Fibroblast of skin of left quadriceps (primary cell): ENCODE measurements around the gene RAB31.

Source experiments
- DNase-seq, 2 experiments: peaks; one replicate each; pipeline ENCODE4 v3.0.0-alpha.2; 2013; ENCODE audit warnings: low read depth in 2 of 2

Gene RAB31

DNA sequence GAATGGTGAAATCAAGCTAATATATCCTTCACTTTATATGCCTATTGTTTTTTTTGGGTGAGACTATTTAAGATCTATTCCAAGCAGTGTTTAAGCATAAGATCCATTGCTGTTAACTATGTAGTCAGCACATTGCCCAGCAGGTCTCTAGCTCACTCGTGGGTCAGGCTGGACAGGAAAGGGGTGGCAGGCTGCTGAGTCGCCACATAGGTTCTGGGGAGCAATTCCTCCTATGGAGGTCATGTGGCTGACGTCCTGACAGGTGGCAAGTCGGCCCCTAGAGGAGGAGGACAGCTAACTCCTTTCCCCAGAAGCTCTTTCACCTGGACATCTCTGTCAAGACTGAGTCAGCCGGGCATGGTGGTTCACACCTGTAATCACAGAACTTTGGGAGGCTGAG lies 13.9 kb upstream of the RAB31 start:
- no peak for DNase-seq

DNA sequence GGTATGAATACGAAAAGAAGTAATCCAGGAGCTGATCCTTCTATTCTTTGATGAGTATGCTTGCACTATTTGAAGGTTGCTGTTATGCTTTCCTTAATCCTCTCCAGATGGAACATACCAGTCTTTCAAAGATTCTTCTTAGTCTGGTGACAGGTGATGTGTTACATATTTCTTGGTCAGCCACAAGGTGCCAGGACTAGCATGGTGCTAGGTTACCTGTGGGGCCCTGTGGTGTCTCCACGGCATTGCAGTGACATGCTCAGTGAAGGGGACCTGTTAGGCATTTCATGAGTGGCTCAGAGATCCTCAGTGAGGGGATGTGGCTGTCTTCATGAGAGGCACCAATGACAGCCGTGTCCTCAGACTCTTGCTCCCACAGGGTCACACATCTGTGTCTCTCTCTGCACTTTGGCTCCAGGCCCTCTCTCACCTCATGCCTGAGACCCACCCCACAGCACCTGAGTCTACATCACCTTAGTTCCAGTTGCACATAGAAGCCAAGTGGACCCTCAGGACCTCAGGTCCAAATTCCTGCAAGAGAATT lies 13.1 kb upstream of the RAB31 start:
- no peak for DNase-seq

DNA sequence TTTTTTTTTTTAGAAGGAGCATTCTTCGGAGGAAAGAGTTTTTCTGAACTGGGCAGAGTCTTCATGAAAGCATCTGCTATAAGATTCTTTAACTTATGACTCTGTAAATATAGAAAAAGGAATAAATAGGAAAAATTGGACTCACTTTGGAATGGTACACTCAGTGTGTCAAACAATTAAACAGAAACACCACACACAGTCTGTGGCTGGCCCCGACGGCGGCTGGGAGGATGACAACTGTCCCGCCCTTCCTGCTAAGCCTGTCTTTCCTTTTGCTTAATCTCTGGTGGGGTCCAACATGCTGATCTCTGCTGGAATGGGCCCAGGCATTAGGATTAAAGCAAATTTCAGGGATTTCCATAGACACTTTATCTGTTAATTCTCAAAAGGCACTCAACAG lies 12.5 kb upstream of the RAB31 start:
- DNase-seq, result no peak

DNA sequence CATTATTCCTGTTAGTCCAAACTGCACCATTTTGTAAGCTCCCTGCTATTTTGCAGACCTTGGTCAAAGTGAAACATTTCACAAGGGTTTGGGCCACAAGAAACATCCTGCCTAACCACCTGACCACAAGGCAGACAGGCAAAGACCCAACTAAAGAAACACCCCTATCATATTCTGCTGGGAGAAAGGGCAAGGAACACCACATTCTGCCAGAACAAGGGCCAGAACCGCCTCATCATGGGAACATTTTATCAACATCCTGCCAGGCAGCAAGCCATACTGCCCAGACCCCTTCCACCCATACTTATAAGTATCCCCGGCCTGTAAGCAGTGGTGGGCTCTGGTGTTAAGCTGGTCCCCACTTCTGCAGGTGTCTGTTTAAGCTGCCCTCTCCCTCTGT lies 12.0 kb upstream of the RAB31 start:
- DNase-seq, result no peak

DNA sequence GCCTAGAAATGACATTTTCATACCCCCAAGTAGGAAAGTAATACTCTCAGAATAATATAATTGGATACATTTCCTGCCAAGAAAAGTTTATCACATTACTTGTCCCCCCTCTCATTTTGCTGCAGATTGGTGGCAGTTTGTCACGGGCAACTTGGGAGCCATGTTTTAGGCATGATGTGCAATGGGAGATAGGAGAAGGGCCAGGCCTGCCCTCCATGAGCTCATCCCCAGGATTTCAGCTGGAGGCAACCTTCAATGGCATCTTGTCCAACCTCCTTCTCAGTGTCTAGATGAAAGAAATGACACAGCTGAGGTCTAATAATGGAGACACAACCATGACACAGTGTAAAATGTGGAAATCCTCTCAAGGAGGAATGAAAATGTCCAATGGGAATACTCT lies 11.4 kb upstream of the RAB31 start:
- no peak for DNase-seq

DNA sequence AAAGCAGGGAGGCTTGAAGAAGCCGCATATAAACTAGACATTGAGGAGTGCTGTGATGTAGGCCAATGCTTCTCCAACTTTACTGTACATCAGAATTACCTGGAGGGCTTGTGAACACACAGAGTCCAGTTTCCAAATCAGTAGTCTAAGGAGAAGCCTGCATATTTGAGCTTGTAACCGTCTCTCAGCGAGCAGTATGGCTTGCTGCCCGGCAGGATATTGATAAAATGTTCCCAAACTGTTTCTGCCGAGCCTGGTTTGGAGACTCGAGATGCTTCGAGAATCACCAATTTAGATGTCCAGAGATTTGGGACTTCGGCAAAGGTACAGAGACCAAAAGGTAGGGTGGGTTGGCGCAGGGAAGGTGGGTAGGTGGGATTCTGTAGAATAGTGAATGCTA lies 11.0 kb upstream of the RAB31 start:
- no peak for DNase-seq

DNA sequence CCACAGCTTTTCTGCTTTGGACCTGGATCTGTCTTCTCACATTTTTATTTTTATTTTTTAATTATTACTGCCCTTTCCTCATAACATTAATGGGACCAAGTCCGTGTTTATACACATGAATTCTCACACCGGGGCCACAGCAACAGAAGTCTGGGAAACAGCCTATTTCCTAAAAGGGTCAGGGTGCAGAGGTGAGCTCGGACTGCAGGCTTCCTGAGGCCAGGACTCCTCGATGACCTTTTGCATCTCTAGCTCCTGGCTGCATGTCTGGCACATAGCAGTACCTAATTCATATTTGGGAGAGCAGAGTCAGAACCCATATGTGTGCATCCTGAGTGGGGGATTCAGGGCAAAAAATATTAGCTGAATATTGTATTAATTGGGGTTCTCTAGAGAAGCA lies 9.6 kb upstream of the RAB31 start:
- DNase-seq, result no peak

DNA sequence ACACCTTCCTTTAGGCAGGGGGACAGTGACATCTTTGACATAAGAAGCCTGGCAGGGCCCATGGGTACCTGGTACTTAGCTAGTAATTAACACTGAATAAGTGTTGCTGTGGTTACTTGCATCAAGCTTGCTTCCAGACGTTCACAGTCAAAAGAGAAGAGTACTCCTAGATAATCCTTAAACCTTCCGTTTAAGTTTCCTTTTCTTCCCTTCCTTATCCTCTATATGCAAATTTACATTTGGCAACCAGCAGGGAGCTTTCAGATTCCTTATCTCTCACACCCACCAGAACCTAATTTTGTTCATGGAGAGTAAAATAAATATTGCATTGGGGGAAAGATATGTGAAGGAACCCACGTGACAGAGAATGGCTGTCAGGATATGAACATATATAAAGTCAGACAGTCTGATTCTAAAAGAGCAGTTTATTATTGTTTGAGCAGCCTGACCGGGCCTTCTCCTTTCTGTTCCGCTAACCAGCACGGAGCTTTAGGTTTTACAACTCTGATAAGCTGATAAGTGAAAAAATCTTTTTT lies 7.8 kb upstream of the RAB31 start:
- no peak for DNase-seq

DNA sequence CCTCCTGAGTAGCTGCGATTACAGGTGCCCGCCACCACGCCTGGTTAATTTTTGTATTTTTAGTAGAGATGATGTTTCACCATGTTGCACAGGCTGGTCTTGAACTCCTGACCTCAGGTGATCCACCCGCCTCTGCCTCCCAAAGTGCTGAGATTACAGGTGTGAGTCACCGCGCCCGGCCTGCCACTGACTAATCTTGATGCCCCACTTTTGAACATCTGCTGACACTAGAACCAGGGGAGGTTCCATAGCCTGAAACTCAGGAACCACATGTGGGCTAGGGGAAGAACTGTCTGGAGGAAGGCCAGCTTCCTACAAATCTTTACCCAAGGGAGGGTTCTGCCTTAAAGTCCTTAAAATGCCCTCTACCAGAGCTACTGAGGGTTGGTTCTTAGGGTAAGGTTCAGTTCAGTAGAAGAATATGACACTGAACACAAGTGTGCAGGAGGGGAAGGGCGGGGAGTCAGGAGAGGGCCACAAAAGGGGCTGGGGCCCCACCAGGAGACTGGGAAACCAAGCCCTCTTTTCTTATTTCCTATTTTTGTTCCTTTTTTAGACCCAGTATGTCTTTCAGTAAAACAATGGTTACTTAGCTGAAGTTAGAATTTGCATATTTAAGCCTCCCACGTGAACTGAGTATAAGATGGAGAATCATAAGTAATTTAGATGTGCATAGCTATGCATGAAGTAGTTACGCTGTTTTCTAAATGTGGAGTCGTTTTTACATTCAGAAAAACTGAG lies 6.3 kb upstream of the RAB31 start:
- DNase-seq, result no peak

DNA sequence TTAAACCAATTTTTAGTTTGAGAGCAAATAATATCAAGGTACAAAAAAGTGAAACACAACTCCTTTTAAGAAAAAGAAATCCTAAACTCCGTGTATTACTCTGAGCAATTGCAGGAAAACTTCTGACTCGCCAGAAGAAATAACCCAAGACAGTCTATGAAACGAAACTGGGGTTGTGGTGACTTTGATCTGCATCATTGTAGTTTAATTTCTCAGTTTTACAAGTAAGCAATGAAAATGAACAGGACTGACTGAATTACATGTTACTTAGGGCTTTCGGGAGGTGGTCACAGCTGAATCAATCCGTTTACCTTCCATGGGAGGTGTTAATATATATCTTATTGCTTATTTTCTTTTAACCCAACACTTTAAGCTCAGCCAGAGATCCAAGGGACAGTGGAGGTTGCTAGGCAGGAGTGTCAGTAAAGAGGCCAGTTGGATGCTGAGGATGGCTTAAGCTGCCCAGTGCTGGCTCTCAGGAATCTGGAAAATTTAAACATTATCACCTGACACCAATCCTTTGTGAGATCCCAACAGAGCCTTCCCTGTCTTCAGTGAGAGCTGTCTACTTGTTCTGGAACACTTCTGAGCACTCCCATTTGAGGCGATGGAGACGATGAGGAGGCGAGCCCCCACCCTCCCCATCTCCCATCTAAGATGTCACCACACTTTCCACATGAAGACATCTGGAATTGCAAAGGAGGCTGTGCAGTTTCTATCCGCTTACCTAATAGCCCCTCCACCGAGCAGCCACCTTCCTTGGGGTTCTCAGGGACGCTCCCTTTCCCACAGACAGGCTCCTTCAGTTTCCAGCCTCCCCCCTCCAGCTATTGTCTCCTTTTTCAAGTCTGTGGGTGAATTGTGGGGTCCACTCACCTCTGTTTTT lies 3.6 kb upstream of the RAB31 start:
- DNase-seq, result no peak

DNA sequence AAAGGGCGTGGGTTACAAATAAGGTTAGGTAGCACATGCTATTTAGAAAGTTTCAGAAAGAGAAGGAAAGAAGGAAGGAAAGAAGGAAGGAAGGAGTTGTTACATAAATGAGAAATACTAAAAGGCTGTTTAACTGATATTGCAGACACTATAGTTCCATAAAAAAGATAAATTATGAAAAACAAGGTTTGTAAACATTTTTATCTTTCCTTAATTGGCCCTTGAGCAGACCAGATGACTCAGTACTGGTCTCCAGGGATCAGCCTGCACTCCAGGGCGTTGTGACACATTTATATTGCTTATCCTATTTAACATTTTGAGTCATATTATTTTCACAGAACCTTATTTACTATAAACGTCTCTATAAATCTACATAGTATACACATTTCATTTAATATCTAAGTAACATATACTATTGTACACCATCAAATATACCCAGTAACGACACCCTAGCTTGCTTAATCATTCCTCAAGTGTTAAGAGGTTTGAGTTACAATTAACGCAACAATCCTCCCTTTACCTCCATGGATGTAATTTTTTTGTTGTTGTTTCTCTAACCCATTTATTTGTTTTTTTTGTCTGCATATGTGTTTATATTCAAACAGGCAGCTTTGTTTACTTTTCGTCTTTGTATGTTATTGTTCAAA lies 2.8 kb upstream of the RAB31 start:
- no peak for DNase-seq

DNA sequence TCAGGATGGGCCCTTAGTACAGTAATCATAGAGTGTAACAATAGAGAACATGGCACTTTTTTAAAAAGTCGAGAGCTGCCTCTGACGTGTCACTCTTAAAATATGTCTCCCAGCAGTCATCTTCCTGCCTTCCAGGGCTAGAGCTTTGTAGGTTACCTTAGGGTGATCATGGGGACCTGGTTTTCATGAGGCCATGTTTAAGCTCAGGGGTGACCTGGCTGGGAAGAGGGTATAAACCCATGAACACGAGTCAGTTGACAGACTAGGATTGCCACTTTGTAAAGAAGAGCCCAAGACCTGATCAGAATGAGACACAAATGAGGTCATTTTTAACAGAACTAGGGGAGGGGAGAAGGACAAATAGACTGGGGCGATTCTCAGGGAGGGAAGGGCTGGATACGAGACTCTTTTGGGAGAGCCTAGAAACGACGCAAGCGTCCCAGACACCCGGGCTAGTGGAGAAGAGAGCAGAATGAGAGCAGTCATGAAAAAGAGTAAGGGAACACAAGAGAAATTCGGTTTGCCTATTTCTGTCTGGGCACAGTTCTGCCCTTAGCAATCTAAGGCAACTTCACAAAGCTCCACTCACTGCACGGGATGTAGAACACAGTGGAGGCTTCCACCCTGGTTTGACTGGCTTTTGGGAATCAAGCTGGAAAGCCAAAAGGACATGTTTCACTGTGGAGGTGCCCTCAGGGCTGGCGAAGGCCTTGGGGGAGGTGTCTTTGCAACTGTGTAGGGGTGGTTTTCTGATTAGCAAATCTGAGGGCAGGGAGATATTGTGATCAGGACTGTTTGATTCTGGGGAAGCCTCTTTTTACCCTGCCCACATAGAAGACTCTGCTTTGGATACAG lies 1.8 kb upstream of the RAB31 start:
- DNase-seq, result no peak

DNA sequence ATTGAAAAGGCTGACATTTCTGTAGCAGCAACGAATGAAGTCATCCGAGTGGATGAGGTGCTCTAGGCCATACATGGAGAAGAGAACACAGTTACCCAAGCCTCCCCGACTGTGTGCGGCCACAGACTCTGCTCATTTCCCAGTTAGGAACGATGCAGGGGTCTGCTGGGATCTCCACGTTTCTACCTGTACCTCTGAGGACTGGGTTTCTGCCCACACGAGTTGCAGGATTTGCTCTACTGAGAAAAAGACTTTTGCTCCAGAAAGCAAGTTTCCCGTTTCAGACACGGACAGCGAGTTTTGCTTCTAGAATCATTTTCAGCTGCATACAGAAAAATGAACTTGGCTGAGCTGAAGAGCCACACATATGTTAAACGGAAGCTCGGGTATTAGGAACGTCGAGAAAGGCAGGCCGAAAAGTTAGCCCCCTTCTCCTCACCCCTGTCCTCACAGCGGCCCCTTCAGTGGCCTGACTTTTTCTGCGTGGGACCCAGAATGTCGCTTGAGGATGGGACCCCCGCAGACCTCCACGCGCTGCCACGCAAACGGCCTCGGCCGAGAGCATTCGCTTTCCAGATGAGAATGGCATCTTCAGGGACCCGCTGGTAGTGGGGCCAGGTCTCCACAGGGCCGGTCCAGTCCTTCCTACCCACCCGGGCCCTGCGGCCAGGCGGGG lies 582 bp upstream of the RAB31 start:
- no peak for DNase-seq

DNA sequence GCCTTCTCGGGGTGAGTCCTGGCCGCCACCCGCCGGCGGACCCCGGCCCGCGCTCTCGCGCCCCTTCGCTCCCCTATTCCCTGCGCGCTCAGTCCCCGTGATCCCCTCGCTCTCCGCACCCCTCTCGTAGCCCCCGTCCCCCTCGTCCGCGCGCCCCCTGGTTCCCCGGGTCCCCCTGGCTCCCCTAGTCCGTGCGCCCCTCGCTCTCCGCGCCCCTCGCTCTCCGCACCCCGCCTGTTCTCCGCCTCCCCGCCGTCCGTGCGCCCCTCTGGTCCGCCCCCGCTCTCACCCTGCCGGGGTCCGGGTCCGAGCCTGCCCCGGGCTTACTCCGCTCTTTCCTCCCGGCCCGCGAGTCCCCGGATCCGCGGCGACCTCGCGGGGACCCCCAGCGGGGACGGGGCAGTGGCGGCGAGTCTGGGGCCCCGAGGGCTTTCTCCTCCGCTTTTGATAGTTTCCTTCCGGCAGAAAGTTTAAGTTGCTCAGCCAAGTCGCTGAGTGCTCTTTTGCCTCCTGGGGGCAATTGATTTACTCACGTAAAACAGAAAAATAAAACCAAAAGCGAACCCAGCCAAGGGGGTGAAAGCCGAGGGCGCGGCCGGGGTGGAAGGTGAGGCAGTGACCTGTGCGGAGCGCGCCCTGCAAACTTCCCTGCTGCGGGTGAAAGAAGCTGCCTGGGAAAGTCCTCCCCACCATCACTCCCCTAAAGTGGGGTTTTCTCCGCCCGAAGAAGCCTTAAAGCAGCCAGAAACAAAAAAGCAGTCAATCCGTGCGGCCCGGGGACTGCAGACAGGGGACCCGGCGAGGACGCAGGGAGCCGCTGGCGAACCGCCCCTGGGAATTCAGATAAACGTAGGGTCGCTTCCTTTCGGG lies 568 bp downstream of the RAB31 start:
- no peak for DNase-seq

DNA sequence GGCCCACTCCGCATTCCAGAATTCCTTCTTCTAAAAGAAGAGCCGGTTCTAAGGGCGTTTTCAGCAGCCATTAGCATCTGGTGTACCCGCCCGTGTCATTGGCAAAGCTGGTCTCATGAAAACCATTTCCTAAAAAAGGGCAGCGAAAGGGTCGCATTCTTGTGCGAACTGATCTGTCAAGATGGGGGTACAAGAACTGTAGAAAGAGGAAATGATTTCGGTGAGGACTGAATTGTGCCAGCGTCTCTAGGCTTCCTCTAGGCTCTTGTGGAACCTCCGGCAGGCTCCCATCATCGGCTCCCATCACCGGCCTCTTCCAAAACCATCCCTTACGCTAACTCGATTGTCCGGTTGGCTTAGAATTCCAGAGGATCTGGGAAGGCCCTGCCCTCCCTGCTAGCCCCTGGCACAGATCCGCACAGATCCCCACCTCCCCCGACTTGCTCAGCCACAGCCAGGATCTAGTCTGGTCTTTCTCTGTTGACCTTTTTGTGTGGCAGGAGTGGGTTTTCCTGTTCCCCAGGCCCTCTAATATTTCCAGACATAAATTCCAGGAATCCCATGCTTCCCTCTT lies 1.3 kb downstream of the RAB31 start:
- DNase-seq, result no peak

DNA sequence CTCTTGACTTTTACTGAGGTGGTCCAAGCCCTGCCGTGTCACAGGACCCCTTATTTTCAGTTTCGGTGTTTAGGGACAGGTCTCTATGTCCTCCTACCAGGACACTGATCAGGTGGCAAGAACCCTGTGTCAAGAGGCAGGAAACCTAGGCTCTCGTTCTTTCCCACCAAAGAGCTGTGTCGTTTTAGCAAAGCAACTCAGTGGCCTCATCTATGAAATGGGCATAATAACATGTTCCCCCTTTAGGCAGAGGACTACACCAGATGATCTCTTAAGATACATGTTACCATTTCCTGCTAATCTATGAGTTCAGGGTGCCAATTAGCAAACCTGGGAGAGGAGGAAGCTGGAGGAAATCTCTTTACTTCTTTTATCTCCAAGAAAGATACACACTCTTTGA lies 1.9 kb downstream of the RAB31 start:
- no peak for DNase-seq

DNA sequence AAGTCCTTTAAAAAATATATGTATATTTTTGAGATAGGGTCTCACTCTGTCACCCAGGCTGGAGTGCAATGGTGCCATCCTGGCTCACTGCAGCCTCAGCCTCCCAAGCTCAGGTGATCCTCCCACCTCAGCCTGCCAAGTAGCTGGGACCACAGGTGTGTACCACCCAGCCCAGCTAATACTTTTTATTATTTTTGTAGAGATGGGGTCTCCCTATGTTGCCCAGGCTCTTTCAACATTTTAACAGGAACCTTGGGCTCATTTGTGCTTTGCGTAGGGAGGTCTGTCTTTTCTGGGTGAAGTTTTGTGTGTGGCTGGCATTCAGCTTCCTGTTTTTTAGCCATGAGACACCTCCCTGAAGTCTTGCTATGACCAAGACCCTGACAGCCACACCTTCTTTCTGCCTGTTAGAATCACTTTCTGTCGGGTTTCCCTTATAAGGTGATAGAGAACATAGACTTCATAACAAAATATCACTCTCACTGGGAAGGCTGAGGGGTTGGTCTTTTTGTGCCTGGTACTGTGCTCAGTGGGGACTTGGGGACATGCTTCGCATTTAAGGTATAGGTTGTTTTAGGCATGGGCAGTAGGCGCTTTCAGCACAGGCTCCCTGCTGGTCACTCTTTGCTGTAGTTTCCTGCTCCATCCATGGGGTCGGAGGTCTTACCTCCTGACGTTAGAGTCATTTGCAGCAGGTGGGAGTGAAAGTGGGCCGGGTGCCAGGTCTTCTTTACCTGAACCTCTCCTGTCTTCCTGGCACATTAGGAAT lies 3.4 kb downstream of the RAB31 start:
- no peak for DNase-seq

DNA sequence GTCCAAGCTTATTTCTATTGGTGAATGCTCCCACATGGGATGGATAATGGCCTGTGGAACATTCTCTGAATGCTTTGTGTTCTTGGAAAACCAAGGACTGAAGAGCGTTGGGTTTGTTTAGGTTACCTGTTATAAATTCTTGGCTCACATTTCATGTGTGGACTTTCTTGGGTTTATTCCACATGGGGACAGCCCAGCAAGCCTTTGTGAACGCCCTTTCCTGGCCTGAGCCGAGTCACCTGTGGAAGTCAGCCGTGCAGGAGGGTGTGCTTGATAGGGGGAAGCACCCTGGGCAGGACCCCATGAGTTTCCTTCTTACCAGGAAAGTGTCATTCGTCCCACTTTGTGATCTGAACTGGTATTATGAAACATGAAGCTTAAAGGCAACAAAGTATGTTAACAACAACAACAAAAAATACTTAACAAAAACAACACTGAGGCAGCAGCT lies 4.1 kb downstream of the RAB31 start:
- DNase-seq, result no peak

DNA sequence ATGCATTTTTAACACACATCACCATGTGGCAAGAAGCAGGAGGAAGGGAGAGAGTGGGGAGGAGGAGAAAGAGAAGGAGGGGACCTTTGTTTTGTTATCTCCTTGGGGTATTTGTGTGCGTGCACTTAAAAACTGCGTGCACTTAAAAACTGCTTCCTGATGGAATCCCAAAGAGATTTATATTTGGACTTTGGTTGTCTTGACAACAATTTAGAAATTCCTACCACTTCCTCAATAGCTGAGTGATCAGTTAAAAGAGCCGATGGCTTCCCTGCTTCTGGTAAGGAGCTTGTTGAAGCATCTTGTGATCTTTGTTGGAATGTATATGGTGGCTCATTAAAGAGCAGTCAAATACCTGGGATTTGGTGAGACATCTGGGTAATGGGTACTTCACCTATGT lies 4.5 kb downstream of the RAB31 start:
- no peak for DNase-seq
